Raji (cell line): ENCODE data around the gene RPL27A.

Experiments
- POLR2A ChIP-seq: IDR thresholded peaks from 2 replicates; pipeline ENCODE4 v1.6.1; 2011; ENCODE audit warnings: low read depth, low read length, control low read depth; ENCODE audit not compliant: insufficient read depth

Gene RPL27A

DNA sequence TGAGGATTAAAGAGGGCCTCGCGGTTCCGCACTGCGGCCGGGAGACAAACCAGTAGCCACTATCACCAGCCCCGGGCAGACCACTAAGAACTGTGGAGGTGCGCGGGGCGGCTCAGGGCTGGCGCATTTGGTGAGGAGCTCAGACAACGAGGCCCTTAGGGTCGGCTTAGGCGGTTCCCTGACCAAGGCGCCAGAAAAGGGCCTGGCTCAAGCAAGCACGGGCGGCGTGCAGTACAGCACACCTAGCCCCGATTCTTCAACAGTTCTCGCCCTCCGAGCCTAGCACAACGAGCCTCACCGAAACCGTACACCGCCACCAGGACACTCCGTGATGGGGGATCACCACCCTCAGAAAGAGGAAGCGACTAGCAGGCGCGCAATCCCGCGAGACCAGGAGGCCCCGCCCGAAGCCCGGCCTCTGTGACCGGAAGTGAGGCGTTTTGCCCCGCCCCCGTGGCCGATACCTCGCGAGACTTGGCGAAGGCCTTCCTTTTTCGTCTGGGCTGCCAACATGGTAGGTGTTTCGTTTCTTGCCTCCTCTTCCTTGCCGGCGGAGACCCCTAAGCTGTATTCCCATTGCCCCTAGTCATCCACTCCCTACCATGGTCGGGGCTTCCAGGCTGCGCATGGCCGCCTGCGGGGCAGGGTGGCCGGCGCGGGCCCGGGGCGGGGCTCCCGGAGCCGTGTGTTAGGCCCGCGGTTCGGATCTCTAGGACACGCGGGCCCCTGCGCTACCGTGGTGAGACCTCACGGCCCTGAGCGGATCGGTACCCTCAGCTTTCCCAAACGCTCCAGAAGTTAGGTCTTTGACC, at the start of gene RPL27A, which contains the start of gene TRIM66:
RPL27A (plus strand) TSS at position 490 of the 812 bp plus-strand sequence; CDS start at position 512, 22 bp downstream.
TRIM66 (minus strand) TSS at position 363 of the 812 bp plus-strand sequence. CDS start 10,391 bp downstream, outside the sequence.
- TF ChIP-seq POLR2A, result peak; percentile 100

DNA sequence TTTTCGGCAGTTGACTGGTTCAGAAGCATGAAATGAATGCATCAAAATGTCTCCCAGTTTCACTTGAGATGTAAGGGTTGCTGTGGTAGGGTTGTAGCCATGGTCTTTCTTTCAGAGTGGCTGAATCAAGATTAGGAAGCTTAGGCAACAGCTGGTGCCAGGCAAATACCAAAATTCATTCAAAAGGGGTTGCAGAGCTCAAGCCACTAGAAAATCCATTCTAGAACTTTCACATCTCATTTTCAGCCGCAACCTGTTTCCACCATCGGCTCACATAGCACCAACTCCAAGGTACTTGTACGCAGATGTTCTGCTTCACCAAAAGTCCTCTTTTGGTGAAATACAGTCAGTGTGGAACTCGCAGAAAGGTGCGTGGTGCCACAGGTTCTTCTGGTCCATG, 48.1 kb upstream of the RPL27A start:
- TF ChIP-seq POLR2A, result no peak

DNA sequence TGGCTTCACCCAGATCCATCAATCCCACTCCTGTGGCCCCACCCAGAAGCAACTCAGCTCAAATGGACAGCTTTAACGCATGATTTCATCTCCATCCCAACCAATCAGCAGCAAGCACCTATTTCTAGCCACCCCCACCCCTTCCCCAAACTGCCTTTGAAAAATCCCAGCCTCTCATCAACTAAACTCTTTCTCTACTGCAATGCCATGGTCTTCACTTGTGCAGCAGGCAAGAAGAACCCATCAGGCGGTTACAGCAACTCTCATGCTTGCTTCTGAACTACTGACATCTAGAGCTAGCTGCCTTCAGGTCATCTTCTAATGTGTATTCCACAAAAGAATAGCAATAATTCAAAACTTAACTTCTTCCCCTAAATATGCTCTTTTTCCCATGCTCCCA, 46.5 kb upstream of the RPL27A start:
- TF ChIP-seq POLR2A, result no peak

DNA sequence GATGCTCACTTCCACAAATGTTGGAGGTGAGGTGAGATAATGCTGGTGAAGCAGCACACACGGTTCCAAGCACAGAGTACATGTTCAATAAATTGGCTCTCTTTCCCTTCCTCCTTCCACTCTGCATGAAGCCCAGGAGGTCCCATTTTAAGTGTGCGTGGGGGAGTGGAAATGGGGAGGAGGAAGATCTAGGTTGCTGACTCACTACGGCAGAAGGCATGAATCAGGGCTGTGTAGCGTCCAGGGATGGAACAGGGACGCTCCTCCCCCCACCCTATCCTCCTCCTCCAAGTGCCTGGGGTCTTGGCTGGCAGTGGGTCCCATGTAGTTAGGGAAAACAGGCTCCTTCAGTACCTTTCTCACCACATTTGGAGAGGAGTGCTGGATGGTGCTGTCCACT, 44.3 kb upstream of the RPL27A start:
- no peak for TF ChIP-seq POLR2A

DNA sequence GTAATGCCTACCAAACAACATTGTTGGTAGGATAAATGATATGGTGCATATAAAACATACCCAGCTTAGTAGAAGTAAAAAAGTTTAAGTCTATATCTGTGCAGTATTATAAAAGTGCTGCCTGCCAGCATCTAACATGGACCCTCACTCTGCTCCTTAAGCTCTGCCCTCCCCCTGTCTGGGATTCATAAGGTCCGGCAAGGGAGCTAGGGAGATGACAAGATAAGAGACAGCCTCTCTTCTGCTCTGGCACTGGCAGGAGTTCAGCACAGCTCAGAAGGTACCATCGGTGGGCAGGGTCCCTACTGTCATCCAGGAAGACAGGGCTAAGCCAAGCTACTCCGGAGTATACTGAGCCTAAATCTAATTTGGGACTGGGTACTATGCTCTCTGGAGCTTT, 42.9 kb upstream of the RPL27A start:
- TF ChIP-seq POLR2A, result no peak

DNA sequence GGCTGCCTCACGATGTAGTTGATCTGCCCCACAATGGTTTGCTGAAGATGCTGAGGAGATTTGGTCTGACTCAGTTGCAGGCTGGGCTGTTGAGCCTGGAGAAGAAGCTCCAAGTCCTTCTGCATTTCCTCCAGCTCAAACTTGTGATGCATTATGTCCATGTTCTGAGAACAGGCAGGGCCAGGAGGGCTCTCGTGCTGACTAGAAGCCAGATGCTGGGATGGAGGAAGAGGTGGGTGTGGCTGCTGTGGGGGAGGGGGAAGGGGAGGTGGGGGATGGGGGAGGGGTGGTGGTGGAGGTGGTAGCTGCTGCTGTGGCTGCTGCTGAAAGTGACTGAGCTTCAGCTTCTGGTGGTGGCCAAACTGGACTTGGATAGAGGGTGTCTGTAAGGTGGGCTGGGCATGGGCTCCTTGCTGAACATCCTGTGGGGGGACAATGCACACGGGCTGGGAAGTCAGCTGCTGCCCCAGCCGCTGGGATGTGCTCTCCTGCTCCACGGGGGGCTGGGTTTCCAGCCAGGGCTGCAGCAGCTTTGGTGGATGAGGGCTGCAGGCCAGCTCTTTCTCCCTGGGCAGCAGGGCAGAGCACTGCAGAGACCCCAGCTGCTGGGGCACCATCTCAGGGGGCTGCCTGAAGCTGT, 42.2 kb upstream of the RPL27A start:
- TF ChIP-seq POLR2A, result no peak

DNA sequence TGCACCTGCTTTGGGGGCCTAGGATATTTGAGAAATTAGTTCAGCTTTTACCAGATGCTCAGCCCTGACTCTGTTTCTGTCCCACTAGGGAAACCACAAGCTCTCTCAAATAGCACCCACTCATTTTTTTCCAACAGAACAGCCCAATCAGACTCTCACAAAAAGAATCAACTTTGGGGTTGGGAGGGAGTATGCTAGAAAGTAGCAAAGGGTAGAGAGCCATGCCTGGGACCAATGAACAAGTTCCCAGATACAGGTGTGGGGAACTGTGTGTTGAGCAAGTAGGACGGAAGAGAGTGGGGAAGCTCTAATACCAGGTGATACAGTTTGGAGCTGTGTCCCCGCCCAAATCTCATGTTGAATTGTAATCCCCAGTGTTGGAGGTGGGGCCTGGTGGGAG, 41.3 kb upstream of the RPL27A start:
- TF ChIP-seq POLR2A, result no peak

DNA sequence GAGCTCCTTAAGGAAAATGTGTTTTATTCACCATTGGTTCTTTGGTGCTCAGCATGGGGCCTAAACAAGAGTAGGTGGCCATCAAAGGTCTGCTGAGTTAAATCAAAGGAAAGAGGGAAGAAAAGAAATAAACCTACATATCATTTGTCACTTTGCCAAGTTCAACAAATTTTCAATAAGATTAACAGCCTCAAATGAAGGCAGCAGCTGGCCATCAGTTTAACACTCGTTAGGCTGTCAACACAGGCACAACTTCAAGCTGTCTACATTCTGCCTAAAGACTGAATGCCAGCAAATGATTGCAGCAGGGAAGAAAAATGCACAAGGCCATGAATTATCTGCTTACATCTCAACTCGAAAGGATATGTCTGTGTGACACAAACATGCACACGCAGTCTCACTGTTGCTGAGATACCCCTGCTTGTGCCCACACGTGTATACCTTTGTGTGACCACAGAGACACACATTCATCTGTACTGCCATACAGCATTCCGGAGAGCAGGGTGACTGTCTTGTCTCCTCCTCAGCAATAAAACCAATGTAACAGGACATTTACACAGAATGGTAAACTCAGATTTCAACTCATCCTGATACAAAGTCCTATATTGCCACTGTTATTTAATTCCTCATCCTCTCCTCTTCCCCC, 40.3 kb upstream of the RPL27A start:
- TF ChIP-seq POLR2A, result no peak

DNA sequence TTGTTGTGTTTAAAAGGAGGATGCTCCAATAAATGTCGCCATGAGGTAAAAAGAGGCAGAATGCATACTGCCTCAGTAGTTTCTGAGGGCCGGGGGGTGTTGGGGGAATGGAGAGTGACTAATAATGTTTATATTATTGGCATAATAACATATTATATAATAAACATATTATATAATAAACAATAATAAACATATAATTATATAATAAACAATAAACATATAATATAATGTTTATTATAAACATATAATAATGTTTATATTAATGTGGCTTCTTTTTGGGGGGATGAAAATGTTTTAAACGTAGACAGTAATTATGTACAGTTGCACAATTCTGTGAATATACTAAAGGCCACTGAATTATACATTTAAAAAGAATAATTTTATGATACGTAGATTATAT, 35.7 kb upstream of the RPL27A start:
- TF ChIP-seq POLR2A, result no peak

DNA sequence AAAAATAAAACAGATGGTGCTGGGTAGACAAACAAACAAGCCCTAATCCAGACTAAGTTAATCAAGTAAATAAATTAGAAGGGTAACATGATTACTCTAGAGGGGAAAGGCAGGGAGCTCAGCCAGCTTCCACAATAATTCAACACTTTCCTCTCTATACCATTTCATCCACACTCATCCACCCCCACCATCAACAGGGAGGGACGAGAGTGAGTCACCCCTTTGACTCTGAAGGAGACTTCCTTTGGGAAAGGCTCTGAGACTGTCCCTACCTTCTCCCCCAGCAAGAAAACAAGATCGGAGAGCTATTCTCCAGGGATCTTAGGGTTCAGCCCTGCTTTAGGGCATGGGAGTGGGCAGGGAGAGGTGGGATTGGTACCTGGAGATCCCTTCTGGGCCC, 33.2 kb upstream of the RPL27A start:
- no peak for TF ChIP-seq POLR2A

DNA sequence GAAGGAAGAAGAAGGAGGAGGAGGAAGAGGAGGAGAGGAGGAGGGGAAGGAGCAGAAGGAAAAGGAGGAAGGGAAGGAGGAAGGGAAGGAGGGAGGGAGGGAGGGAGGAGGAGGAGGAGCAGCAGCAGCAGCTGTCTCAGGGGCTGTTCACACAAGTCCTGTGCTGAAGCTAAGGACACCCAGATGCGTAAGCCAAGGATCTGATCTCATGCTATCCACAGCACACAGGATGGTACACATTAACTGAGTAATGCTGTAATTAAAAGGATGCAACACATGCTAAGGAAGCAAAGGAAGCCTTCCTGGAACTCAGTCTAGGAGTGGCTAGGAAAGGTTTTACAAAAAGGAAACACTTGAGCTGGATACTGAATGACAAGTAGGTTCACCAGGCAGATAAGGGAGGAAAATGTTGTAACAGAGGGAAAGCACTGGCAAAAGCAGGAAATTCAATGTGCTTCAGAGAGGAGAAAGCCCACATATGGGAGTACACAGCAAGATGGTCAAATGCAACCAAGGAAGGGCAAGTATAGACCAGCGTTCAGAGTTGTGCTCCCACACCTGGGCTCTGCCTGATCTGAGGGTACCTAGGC, 32.1 kb upstream of the RPL27A start:
- TF ChIP-seq POLR2A, result no peak

DNA sequence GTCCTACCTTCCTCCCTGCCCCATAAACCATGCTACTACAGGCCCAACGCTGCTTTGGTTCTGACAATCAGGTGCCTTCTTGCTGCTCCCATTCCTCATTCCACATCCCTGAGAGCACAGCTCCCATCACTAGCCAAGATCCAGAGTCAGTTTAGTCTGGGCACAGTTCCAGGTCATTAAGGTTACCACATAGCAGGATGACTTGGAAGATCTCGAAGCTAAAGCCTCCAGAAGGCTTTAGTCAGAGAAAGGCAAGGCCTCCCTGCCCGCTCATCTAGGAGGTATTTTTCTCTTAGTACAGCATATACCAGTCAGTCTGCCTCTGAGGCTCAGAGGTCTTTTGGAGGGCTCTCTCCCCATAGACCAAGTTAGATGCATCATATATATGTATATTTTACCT, 30.5 kb upstream of the RPL27A start:
- TF ChIP-seq POLR2A, result no peak

DNA sequence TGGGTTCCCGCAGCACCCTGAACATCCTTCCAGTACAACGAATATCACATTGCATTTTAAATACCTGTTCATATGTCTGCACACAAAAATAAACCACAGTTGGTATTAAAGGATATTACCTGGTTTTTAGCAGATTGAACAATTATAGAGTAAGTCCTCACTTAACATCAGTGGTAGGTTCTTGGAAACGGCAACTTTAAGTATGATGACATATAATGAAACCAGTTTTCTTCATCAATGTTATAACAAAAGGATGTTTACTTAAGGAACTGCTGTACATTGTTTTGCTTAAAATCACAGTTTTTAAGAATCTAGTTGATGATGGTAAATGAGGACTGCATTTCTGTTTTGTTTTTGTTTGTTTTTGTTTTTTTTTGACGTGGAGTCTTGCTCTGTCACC, 28.1 kb upstream of the RPL27A start:
- TF ChIP-seq POLR2A, result no peak

DNA sequence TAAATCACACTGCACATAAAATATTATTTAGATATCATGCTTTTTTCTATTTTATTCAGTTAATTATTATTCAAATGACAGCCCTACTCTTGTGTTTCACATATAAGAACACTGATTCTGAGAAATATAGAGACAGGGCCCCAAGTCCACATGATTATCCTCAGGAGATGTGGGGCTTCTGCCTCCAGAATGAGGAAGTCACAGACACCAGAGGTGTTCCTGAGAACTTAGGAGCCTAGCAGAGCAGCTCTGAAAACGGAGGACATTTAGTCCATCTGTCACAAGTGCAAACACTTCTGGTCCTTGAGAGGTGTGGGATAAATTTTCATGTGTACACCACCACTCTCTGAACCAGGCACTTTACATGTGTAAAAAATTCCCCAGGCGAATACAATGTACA, 26.3 kb upstream of the RPL27A start:
- no peak for TF ChIP-seq POLR2A

DNA sequence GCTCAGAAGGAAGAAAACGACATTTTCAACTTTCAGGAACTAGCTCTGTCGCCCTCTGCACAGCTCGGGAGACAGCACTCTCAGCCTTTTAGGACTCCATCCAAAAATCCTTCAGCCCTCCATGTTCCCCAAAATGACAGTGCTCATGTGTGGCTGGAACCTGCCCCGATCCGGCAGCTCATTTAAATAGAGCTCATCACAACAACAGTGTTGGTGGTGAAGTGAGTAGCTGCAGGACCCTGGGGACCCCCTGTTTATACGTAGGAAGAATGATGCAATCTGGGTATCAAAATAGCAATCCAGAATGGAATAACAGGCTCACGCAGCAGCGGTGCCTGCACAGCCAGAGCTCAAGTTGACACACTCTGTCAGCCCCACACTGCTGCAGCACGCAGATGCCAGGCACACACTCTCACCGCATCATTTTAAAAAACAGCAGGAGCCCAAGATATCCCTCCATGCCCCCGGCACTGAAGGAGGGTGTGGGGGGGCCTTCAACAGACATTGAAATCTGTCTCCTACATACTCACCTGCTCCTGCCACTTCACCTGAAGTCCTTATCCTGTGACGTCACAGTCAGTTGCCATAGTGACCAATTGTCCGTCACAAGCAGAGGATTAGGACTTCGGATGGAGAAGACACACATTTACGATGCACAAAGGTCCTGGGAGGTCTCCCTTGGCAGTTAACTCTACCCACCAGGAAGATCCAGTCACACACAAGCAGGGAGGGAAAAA, 24.1 kb upstream of the RPL27A start:
- no peak for TF ChIP-seq POLR2A
